ENCODE data around the gene PRSS16. TPM values are rescaled to one million over a fixed set of nuclear protein-coding genes. Genes with fewer than 3 reads are reported as not detected.

PRSS16 gene
- total RNA-seq, result not detected in 2 replicates

GRCh38 chr6:27247133-27247836 is at the start of gene PRSS16:
PRSS16 (plus strand) TSS chr6:27247701; CDS start chr6:27247738, 37 bp downstream.

Other genes with a start within 250 kb of the PRSS16 start
- gene POM121L2, start 64.6 kb downstream of the PRSS16 start, total RNA-seq, result not detected in 2 replicates
- under 0.01 and 1.6 TPM in 2 replicates for gene ZNF391, start 141.1 kb downstream of the PRSS16 start, total RNA-seq
- gene ZNF184, start 225.4 kb downstream of the PRSS16 start, total RNA-seq, result 8.2 and 9.1 TPM in 2 replicates